ENCODE data around the gene LTO1.

The LTO1 gene

DNA sequence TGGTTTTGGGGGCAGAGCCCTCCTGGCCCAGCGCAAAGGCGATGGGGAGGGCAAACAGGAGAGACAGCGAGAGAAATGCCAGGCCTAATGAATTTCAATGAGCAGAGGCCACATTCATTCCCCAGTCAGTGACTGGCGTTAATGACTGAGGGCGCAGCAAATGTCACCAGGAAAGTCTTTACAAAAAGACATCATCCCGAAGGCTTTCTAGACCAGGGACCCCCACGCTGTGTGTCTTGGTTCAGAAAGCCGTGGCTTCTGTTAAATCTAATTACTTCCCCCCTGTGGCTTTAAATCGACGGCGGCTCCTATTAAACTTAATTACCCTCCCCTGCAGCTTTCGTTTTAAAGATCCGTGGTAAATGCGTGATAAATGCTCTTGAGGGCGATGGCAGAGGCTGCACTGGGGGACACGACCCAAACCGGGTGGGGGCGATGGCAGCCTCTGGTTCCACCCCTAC is 30.2 kb upstream of the LTO1 start:
- DNase-seq (ENCODE audit: low read depth), result no peak
- TF ChIP-seq, protein P1, sequence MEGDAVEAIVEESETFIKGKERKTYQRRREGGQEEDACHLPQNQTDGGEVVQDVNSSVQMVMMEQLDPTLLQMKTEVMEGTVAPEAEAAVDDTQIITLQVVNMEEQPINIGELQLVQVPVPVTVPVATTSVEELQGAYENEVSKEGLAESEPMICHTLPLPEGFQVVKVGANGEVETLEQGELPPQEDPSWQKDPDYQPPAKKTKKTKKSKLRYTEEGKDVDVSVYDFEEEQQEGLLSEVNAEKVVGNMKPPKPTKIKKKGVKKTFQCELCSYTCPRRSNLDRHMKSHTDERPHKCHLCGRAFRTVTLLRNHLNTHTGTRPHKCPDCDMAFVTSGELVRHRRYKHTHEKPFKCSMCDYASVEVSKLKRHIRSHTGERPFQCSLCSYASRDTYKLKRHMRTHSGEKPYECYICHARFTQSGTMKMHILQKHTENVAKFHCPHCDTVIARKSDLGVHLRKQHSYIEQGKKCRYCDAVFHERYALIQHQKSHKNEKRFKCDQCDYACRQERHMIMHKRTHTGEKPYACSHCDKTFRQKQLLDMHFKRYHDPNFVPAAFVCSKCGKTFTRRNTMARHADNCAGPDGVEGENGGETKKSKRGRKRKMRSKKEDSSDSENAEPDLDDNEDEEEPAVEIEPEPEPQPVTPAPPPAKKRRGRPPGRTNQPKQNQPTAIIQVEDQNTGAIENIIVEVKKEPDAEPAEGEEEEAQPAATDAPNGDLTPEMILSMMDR (IDR thresholded peaks at IDR 0.05; ENCODE audit: control insufficient read depth, extremely low read depth, insufficient read depth), result no peak
- no peak overlapping the region for H3K4me3 ChIP-seq (ENCODE audit: low read depth, low read length)

DNA sequence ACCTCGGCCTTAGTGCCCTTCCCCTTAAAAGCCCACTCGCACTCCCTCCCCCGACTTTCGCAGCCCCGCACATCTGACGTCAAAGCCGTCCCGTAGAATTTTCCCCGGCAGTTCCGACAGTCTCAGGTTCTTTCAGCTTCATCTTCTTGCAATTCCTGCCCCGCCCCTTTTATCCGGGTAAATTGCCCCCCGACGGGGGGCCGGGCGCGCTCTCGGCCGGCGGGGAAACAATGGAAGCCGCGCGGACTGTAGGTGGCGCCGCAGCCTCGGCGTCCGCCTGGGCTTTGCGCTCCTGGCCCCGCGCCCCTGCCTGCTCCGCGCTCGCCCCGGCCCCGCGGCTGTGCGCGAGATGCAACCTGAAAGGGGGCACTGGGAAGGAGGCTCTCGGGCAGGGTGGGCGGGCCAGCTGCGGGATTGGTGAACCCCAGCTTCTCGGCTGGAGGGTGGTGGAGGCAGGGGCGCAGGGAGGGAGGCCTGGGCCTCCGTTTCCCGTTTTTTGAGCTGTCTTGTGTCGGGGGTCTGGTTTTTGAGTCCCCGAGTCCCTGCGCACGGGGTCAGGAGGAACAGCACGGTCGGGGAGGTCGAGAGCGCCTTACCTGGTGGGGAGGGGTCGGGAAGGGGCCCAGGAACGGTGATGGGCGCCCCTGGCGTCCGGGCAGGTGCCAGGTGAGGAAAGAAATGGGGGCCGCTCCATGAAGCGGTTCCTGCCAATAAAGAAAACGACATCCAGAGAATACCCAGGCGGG is 29.5 kb upstream of the LTO1 start:
- H3K4me3 ChIP-seq (ENCODE audit: low read depth, low read length), result no peak overlapping the region
- TF ChIP-seq, protein P1 (IDR thresholded peaks at IDR 0.05; ENCODE audit: control insufficient read depth, extremely low read depth, insufficient read depth), result peak; percentile 88
- DNase-seq (ENCODE audit: low read depth), result no peak

- DNase-seq (ENCODE audit: low read depth), result no peak
- TF ChIP-seq, protein P1 (IDR thresholded peaks at IDR 0.05; ENCODE audit: control insufficient read depth, extremely low read depth, insufficient read depth), result no peak
- no peak within 1 kb of the TSS for H3K4me3 ChIP-seq (ENCODE audit: low read depth, low read length)
Measured at GRCh38 chr11:69703768-69704507, 28.8 kb upstream of the LTO1 start, which contains the start of gene FGF19. TSS of gene FGF19 (minus strand) at chr11:69704022. CDS start at chr11:69703876, 146 bp downstream.

- TF ChIP-seq, protein P1 (IDR thresholded peaks at IDR 0.05; ENCODE audit: control insufficient read depth, extremely low read depth, insufficient read depth), result no peak
- DNase-seq (ENCODE audit: low read depth), result no peak
- no peak overlapping the region for H3K4me3 ChIP-seq (ENCODE audit: low read depth, low read length)
Measured at GRCh38 chr11:69703453-69703767, 28.3 kb upstream of the LTO1 start.

DNA sequence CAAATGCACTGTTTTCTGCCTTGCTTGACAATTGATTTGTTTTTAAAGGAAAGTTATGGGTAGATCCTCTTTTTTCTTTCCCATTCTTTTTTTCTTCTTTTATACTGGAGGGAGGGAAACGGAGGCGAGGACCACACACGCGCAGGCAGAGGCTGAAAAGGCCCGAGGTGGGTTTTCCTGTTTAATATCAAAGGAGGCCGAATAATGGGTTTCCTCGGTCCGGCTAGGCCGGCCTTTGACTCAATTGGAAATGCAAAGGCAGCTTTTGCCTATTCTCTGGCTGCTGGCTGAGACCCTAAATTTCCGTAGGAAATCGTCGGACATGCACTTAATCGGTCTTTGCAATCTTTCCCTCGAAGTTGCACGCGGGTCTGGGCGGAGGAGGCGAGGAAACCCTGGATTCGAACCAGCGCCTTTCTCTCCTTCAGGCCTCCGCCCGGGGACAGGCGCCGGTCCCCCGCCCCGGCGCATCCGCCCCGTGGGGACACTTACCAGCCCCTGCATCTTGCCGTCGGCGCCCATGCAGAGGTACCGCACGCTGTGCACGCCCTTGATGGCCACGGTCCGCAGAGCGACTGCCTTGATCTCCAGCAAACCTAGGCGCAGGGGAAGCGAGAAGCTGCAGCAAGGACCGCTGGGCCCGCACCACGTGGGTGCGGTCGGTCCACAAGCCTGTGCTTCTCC is 27.8 kb upstream of the LTO1 start:
- H3K4me3 ChIP-seq (ENCODE audit: low read depth, low read length), result no peak overlapping the region
- TF ChIP-seq, protein P1 (IDR thresholded peaks at IDR 0.05; ENCODE audit: control insufficient read depth, extremely low read depth, insufficient read depth), result no peak
- DNase-seq (ENCODE audit: low read depth), result no peak

DNA sequence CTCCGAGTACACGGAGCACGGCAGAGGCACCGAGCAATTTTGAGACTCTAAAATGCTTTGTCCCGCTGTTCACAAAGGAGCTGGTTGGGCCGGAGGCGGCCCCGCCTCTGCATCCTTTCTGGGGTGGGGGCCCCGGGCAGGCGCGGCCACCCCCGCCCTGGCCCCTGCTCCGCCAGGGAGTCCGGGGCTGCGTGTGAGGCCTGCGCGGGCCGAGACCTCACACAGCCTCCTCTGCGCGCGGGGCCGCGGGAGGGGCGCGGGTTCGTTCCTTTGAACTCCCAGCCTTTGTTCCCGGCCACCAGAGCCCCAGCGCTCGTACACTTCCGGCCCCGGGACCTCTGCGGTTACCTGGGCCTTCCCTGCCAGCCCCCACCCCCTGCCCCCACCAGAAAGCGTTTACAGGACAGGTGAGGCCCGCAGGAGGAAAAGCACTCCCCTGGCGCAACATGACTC is 27.1 kb upstream of the LTO1 start:
- no peak overlapping the region for H3K4me3 ChIP-seq (ENCODE audit: low read depth, low read length)
- DNase-seq (ENCODE audit: low read depth), result no peak
- TF ChIP-seq, protein P1 (IDR thresholded peaks at IDR 0.05; ENCODE audit: control insufficient read depth, extremely low read depth, insufficient read depth), result no peak
